Posterior cingulate gyrus (tissue), 11 donors: ENCODE measurements around the gene BTRC.

Experiments
- DNase-seq, 10 donors: peaks; one replicate each; pipeline versions ENCODE4 v3.0.0 to v3.0.0-alpha.2; 2020 to 2021; ENCODE audit warnings: mixed read lengths in 3 of 10
- intact Hi-C: fragments of 100-400 bp; cut with DNase I; formaldehyde crosslinking; loops from one replicate; pipeline ENCODE4 v1.15.1; 2023

The BTRC gene

GRCh38 chr10:101595591-101596433 is 241.8 kb downstream of the BTRC start:
- intact Hi-C loops = no loop called here
- DNase-seq = peak in 2 of 10 donors; percentile 18 to 24

GRCh38 chr10:101597091-101597900 is 243.3 kb downstream of the BTRC start:
- intact Hi-C loops = no loop called here
- DNase-seq = peak in 2 of 10 donors; percentile 29 to 47

GRCh38 chr10:101601541-101601940 is 247.6 kb downstream of the BTRC start:
- peak in 1 of 10 donors; percentile 40 for DNase-seq
- intact Hi-C loops = loop anchor here (10.0 kb wide), 1 partner anchor 93 kb away; the partner anchor contains the start of gene FBXW4

GRCh38 chr10:101602761-101603398 is 248.9 kb downstream of the BTRC start:
- peak; percentile 57 to 97 (median 79) for DNase-seq
- intact Hi-C loops = loop anchor here (1.0 to 10.0 kb wide), 2 partner anchors 92 to 178 kb away; partner anchors contain the start of gene FBXW4
